HepG2 (cell line): Measurements from ENCODE around the gene GK. TPM values are rescaled to one million over a fixed set of nuclear protein-coding genes. Genes with fewer than 3 reads are reported as not detected.
A peak's percentile ranks its signal among the peaks of the same experiment; 100 is the strongest.

Experiments
- CAMTA2 ChIP-seq: sonication (generic); formaldehyde crosslinking; IDR thresholded peaks from 2 replicates; pipeline ENCODE4 v1.4.0; 2020; ENCODE audit warnings: mild to moderate bottlenecking, missing genetic modification reagents, borderline replicate concordance
- CCDC6 ChIP-seq: sonication (generic); formaldehyde crosslinking; IDR thresholded peaks from 2 replicates; pipeline ENCODE4 v1.8.1; 2022; ENCODE audit warnings: mild to moderate bottlenecking, missing genetic modification reagents, moderate library complexity
- EEA1 ChIP-seq: sonication (generic); formaldehyde crosslinking; IDR thresholded peaks from 2 replicates; pipeline ENCODE4 v1.5.1; 2020; ENCODE audit warnings: mild to moderate bottlenecking, missing genetic modification reagents, borderline replicate concordance
- EED ChIP-seq: sonication (generic); formaldehyde crosslinking; IDR thresholded peaks from 2 replicates; pipeline ENCODE4 v1.5.0; 2020; ENCODE audit warnings: mild to moderate bottlenecking, missing genetic modification reagents
- ERF ChIP-seq: IDR thresholded peaks from 2 replicates; pipeline ENCODE4 v1.6.1; 2018; ENCODE audit warnings: missing biosample characterization, missing genetic modification reagents
- HNF1B ChIP-seq: sonication (generic); formaldehyde crosslinking; IDR thresholded peaks from 2 replicates; pipeline ENCODE4 v1.5.1; 2020; ENCODE audit warnings: mild to moderate bottlenecking, moderate library complexity, missing genetic modification reagents
- HOXA7 ChIP-seq: sonication (generic); formaldehyde crosslinking; IDR thresholded peaks from 2 replicates; pipeline ENCODE4 v1.8.1; 2022; ENCODE audit warnings: mild to moderate bottlenecking, missing genetic modification reagents, moderate library complexity
- IRX3 ChIP-seq: sonication (generic); formaldehyde crosslinking; IDR thresholded peaks from 2 replicates; pipeline ENCODE4 v1.8.1; 2023; ENCODE audit warnings: mild to moderate bottlenecking, low read depth, missing genetic modification reagents, borderline replicate concordance
- KLF12 ChIP-seq: sonication (generic); formaldehyde crosslinking; IDR thresholded peaks from 2 replicates; pipeline ENCODE4 v1.4.0; 2020; ENCODE audit warnings: missing genetic modification reagents, borderline replicate concordance
- MYNN ChIP-seq: sonication (generic); formaldehyde crosslinking; IDR thresholded peaks from 2 replicates; pipeline ENCODE4 v1.4.0; 2020; ENCODE audit warnings: mild to moderate bottlenecking, low read depth, missing genetic modification reagents
- NCOA2 ChIP-seq: sonication (generic); formaldehyde crosslinking; IDR thresholded peaks from 2 replicates; pipeline ENCODE4 v1.8.0; 2022; ENCODE audit warnings: inconsistent platforms
- NFRKB ChIP-seq: fragments of 450-650 bp; IDR thresholded peaks from 2 replicates; pipeline ENCODE4 v1.6.1; 2017
- SMAD3 ChIP-seq: sonication (generic); formaldehyde crosslinking; IDR thresholded peaks from 2 replicates; pipeline ENCODE4 v1.4.0; 2020; ENCODE audit warnings: missing genetic modification reagents
- ZNF225 ChIP-seq: sonication (generic); formaldehyde crosslinking; IDR thresholded peaks from 2 replicates; pipeline ENCODE4 v1.4.0; 2020; ENCODE audit warnings: mild to moderate bottlenecking, missing genetic modification reagents
- ZNF354B ChIP-seq: sonication (generic); formaldehyde crosslinking; IDR thresholded peaks from 2 replicates; pipeline ENCODE4 v1.8.0; 2022; ENCODE audit warnings: mild to moderate bottlenecking, missing genetic modification reagents
- ZNF543 ChIP-seq: sonication (generic); formaldehyde crosslinking; IDR thresholded peaks from 2 replicates; pipeline ENCODE4 v1.4.0; 2020; ENCODE audit warnings: mild to moderate bottlenecking, missing genetic modification reagents
- ZNF777 ChIP-seq: sonication (generic); formaldehyde crosslinking; IDR thresholded peaks from 2 replicates; pipeline ENCODE4 v1.4.0; 2020; ENCODE audit warnings: missing genetic modification reagents
- polyA plus RNA-seq, 8 experiments: library from polyadenylated mRNA; depleted of rRNA in 3 of 8; stranded (reverse) in 7 of 8; unstranded in 1 of 8; fragments of >200 nt; fragmentation: Illumina TruSeq in 4 of 8; extraction: Trizol in 4 of 8; gene quantifications; 2 replicates each; pipeline versions ENCODE4 v1.2.1 to v1.2.3, GENCODE V29; 2011 to 2016; ENCODE audit warnings: low read depth in 4 of 8, missing spikeins in 1 of 8, mixed read lengths in 1 of 8; ENCODE audit not compliant: insufficient read depth in 1 of 8
- total RNA-seq, 5 experiments: library from RNA; depleted of rRNA; stranded (reverse); fragments of >200 nt; fragmentation: Illumina TruSeq; extraction: Trizol; gene quantifications; 2 replicates each; pipeline ENCODE4 v1.2.3, GENCODE V29; 2016; ENCODE audit warnings: low read depth in 1 of 5
- TF ChIP-seq, protein P1 (sequence below): sonication (generic); formaldehyde crosslinking; conservative IDR thresholded peaks from 2 replicates; pipeline ENCODE4 v1.5.0; 2020; ENCODE audit warnings: missing genetic modification reagents
- TF ChIP-seq, protein P2 (sequence below): IDR thresholded peaks from 2 replicates; pipeline ENCODE4 v1.6.1; 2016; ENCODE audit warnings: low read depth, borderline replicate concordance
- TF ChIP-seq, protein P3 (sequence below): sonication (generic); formaldehyde crosslinking; IDR thresholded peaks from 2 replicates; pipeline ENCODE4 v1.8.0; 2022; ENCODE audit warnings: mild to moderate bottlenecking, missing genetic modification reagents, moderate library complexity
- TF ChIP-seq, protein P4 (sequence below): sonication (generic); formaldehyde crosslinking; IDR thresholded peaks from 2 replicates; pipeline ENCODE4 v1.8.0; 2022; ENCODE audit warnings: missing genetic modification reagents, mild to moderate bottlenecking, borderline replicate concordance
- TF ChIP-seq, protein P5 (sequence below): sonication (generic); formaldehyde crosslinking; IDR thresholded peaks from 2 replicates; pipeline ENCODE4 v1.4.0; 2020; ENCODE audit warnings: missing genetic modification reagents, borderline replicate concordance

GK gene
- total and polyA plus RNA-seq, 2 of the 13 experiments (the other 11 are each of a cell fraction or from before 2014, with no cell fraction given): 64.2 to 265 TPM

DNA sequence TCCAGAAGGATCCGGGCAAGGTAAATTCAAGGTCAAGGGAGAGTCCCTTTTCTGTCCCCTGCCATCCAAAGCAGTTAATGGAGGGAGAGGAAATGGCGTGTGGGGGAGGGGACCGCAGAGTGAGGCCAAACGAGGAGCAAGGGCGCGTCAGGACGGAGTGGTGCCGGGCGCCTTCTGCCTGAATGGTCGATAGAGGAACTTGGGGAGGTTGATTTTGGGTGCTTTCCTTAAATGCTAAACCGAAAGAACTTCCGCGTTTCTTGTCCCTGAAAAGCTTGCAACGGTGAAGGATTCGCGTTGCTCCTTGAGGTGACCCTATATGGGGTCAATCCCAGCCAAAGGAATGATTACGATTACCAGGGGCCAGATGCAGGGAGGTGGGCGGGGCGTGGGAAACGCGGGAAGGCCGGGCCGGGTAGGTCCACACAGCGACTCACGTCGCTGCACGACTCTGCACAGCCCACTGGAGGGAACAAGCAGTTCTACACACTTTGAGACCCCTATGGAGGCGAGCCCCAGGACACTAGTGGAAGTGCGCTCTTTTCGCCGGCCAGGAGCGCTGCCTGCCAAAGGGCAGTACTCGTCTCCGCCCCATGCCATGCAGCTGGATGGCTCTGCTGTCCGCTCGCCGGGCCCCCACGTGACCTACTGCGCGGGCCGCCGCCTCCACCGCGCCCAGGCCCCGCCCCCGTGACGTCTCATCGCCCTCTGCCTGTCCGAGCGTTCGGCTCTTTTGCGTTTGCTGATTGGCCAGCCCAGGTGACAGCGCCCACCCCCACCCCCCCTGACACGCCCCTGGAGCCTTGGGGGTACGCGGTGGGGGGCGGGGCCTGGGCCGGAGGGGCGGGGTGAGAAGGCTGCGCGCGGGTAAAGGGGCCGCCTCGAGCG is 452 bp upstream of the GK start (continued):
- TF ChIP-seq, protein P1, sequence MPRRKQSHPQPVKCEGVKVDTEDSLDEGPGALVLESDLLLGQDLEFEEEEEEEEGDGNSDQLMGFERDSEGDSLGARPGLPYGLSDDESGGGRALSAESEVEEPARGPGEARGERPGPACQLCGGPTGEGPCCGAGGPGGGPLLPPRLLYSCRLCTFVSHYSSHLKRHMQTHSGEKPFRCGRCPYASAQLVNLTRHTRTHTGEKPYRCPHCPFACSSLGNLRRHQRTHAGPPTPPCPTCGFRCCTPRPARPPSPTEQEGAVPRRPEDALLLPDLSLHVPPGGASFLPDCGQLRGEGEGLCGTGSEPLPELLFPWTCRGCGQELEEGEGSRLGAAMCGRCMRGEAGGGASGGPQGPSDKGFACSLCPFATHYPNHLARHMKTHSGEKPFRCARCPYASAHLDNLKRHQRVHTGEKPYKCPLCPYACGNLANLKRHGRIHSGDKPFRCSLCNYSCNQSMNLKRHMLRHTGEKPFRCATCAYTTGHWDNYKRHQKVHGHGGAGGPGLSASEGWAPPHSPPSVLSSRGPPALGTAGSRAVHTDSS (CRISPR knock-in tag): no peak
- TF ChIP-seq, protein P2, sequence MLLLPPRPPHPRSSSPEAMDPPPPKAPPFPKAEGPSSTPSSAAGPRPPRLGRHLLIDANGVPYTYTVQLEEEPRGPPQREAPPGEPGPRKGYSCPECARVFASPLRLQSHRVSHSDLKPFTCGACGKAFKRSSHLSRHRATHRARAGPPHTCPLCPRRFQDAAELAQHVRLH (CRISPR knock-in tag): no peak
- TF ChIP-seq HNF1B (CRISPR knock-in tag): 0 out of 2 replicates have a peak, but pooled peaks have one; percentile 8
- no peak for TF ChIP-seq CAMTA2 (CRISPR knock-in tag)
- no peak for TF ChIP-seq ZNF354B
- TF ChIP-seq, protein P3, sequence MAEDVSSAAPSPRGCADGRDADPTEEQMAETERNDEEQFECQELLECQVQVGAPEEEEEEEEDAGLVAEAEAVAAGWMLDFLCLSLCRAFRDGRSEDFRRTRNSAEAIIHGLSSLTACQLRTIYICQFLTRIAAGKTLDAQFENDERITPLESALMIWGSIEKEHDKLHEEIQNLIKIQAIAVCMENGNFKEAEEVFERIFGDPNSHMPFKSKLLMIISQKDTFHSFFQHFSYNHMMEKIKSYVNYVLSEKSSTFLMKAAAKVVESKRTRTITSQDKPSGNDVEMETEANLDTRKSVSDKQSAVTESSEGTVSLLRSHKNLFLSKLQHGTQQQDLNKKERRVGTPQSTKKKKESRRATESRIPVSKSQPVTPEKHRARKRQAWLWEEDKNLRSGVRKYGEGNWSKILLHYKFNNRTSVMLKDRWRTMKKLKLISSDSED: no peak
- TF ChIP-seq ZNF543 (CRISPR knock-in tag): peak; percentile 76; the same call in 1 of the 2 replicates
- no peak for TF ChIP-seq EED (CRISPR knock-in tag)
- TF ChIP-seq NCOA2: no peak
- no peak for TF ChIP-seq MYNN (CRISPR knock-in tag)
- TF ChIP-seq NFRKB: no peak
- TF ChIP-seq ZNF777 (CRISPR knock-in tag): 0 out of 2 replicates have a peak, but pooled peaks have one; percentile 32
- no peak for TF ChIP-seq IRX3 (CRISPR knock-in tag)
- TF ChIP-seq CCDC6 (CRISPR knock-in tag): 0 out of 2 replicates have a peak, but pooled peaks have one; percentile 30
- no peak for TF ChIP-seq SMAD3 (CRISPR knock-in tag)
- no peak for TF ChIP-seq KLF12 (CRISPR knock-in tag)
- TF ChIP-seq HOXA7 (CRISPR knock-in tag): no peak
- TF ChIP-seq EEA1 (CRISPR knock-in tag): no peak
- TF ChIP-seq ERF (CRISPR knock-in tag): 0 out of 2 replicates have a peak, but pooled peaks have one; percentile 15
- TF ChIP-seq, protein P4, sequence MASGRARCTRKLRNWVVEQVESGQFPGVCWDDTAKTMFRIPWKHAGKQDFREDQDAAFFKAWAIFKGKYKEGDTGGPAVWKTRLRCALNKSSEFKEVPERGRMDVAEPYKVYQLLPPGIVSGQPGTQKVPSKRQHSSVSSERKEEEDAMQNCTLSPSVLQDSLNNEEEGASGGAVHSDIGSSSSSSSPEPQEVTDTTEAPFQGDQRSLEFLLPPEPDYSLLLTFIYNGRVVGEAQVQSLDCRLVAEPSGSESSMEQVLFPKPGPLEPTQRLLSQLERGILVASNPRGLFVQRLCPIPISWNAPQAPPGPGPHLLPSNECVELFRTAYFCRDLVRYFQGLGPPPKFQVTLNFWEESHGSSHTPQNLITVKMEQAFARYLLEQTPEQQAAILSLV: 0 out of 2 replicates have a peak, but pooled peaks have one; percentile 32
- TF ChIP-seq, protein P5, sequence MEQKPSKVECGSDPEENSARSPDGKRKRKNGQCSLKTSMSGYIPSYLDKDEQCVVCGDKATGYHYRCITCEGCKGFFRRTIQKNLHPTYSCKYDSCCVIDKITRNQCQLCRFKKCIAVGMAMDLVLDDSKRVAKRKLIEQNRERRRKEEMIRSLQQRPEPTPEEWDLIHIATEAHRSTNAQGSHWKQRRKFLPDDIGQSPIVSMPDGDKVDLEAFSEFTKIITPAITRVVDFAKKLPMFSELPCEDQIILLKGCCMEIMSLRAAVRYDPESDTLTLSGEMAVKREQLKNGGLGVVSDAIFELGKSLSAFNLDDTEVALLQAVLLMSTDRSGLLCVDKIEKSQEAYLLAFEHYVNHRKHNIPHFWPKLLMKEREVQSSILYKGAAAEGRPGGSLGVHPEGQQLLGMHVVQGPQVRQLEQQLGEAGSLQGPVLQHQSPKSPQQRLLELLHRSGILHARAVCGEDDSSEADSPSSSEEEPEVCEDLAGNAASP: peak; percentile 76; the same call in 1 of the 2 replicates
- TF ChIP-seq ZNF225: no peak
